Adipocyte (in vitro differentiated cells): ENCODE data around the gene DYRK1B.

Source experiments
- DNase-seq: peaks from one replicate; pipeline ENCODE4 v3.0.0-alpha.2; 2015; ENCODE audit warnings: low read depth
- H3K27me3 ChIP-seq: replicated peaks from 2 replicates; pipeline ENCODE4 v1.7.0; 2013; ENCODE audit warnings: mild to moderate bottlenecking, low read length, moderate library complexity; ENCODE audit not compliant: control insufficient read depth, insufficient read depth
- H3K36me3 ChIP-seq: 2 replicates; pipeline ENCODE4 v1.7.0; 2013; ENCODE audit warnings: low read length, mild to moderate bottlenecking, moderate library complexity; ENCODE audit not compliant: control insufficient read depth, insufficient read depth, severe bottlenecking
- H3K4me1 ChIP-seq: 2 replicates; pipeline ENCODE4 v1.7.0; 2013; ENCODE audit warnings: mild to moderate bottlenecking, low read length, moderate library complexity; ENCODE audit not compliant: control insufficient read depth, insufficient read depth
- H3K4me3 ChIP-seq: 2 replicates; pipeline ENCODE4 v1.7.0; 2013; ENCODE audit warnings: mild to moderate bottlenecking, low read length, moderate library complexity
- H3K9ac ChIP-seq: 2 replicates; pipeline ENCODE4 v1.7.0; 2013; ENCODE audit warnings: mild to moderate bottlenecking, low read length, moderate library complexity
- H3K9me3 ChIP-seq: 2 replicates; pipeline ENCODE4 v1.7.0; 2013; ENCODE audit warnings: mild to moderate bottlenecking, low read length, moderate library complexity; ENCODE audit not compliant: control insufficient read depth

Gene DYRK1B

DNA sequence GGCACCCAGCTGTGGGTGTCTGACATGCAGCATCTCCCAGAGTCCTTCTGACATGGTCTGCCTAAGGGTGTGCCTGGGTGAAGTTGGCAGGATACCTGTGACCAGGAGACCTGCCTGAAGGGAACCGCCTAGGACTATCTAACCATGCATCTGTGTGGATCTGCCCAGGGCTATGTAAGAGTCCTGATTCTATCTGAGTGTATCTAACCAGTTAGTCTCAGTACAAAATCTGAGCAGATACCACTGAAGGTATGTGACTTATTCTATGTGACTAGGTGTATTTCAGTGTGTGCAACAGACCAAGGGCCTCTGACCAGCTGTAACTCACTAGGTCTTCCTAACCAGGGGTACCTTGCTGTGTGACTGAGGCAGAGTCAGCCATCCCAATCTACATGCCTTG lies 40.4 kb upstream of the DYRK1B start:
- peaks cover 8% of the 10 kb centered on the region for H3K27me3 ChIP-seq
- H3K4me3 ChIP-seq: no peak overlapping the region
- DNase-seq: no peak
- H3K9me3 ChIP-seq: no peaks in the 10 kb centered on the region
- no peaks in the 10 kb centered on the region for H3K4me1 ChIP-seq
- H3K36me3 ChIP-seq: no peaks in the 10 kb centered on the region
- H3K9ac ChIP-seq: no peak overlapping the region

DNA sequence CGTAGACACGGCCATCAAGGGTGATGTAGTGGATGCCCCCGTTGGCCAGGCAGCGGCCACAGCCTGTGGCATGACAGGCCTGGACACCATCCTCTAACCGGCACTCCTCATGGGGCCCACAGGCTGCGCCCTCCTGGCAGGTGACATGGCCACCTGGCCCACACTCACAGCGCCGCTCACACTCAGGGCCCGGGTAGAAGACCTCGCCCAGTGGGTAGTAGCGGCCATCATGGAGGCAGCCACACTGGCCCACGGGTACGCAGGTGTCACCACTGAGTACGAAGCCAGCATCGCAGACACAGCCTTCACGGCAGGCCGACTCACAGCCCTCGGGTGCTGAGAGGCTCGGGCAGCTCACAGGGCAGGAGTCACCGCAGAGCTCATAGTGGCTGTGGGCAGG lies 39.4 kb upstream of the DYRK1B start:
- Histone ChIP-seq H3K4me1 (no peaks in the 10 kb centered on the region), H3K9ac (no peak overlapping the region), H3K4me3 (no peak overlapping the region), H3K9me3 (no peaks in the 10 kb centered on the region), H3K27me3 (peaks cover 8% of the 10 kb centered on the region), H3K36me3 (no peaks in the 10 kb centered on the region)
- DNase-seq: no peak

DNA sequence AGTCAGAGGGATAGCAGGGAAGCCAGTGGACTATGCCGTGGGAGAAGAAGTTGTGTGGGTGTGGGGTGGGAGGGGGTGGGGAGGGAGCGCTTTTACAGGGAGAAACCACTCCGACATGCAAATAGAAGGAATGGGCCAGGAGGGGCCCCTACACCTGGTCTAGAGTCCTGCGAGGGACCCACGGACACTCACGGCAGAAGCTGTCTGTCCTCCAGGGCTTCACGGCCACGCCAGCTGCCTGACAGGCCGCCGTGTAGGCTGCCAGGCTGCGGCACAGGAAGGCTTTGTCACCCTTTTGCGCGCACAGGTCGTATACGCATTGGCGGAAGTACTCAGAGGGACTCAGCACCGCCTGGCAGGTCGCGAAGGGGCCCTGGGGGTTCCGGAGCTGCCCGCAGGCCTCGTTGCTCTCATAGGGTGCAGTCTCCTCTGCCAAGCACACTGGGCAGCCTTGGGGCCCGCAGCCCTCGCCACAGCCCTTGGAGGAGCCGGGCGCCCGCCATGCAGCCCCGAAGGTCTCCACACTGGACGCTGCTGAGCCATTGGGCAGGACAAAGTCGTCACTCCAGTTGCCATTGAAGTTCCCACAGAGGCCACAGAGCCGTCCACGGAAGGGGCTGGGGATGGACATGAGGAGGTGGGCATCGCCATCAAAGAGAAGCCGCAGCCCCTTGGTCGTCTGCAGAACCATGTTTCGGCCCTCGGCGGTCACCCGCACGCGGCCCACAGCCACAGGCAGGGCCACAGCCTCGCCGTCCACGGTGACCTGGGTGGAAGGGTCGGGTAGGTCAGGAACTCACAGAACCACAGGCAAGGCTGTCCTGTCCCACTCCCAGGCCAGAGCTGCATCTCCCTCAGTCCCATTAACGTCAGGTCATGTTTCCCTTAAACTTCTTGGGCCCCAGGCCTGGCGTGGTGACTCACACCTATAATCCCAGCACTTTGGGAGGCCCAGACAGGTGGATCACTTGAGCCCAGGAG lies 38.2 kb upstream of the DYRK1B start:
- DNase-seq: no peak
- H3K27me3 ChIP-seq: peaks cover 11% of the 10 kb centered on the region
- no peaks in the 10 kb centered on the region for H3K9me3 ChIP-seq
- no peaks in the 10 kb centered on the region for H3K4me1 ChIP-seq
- no peaks in the 10 kb centered on the region for H3K36me3 ChIP-seq
- no peak overlapping the region for H3K4me3 ChIP-seq
- no peak overlapping the region for H3K9ac ChIP-seq

DNA sequence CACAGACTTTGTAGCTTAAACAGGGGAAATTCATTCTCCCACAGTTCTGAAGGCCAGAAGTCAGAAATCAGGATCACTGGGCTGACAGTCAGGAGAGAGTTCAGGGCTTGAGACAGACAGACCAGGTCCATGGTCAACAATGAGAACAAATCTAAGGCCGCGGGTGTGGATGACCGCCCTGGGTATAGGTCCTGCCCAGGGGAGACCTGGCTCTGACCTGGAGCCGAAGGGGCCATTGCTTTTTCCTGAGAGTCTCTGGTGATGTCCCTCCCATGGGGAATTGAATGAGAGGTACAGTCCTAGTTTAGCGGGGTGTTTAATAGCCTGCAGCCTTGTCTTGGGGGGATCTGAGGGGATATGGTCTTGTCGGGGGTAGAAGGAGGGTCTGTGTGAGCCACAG lies 37.4 kb upstream of the DYRK1B start:
- no peak for DNase-seq
- H3K9ac ChIP-seq: no peak overlapping the region
- H3K4me3 ChIP-seq: no peak overlapping the region
- H3K36me3 ChIP-seq: no peaks in the 10 kb centered on the region
- peaks cover 11% of the 10 kb centered on the region for H3K27me3 ChIP-seq
- H3K9me3 ChIP-seq: no peaks in the 10 kb centered on the region
- H3K4me1 ChIP-seq: no peaks in the 10 kb centered on the region

DNA sequence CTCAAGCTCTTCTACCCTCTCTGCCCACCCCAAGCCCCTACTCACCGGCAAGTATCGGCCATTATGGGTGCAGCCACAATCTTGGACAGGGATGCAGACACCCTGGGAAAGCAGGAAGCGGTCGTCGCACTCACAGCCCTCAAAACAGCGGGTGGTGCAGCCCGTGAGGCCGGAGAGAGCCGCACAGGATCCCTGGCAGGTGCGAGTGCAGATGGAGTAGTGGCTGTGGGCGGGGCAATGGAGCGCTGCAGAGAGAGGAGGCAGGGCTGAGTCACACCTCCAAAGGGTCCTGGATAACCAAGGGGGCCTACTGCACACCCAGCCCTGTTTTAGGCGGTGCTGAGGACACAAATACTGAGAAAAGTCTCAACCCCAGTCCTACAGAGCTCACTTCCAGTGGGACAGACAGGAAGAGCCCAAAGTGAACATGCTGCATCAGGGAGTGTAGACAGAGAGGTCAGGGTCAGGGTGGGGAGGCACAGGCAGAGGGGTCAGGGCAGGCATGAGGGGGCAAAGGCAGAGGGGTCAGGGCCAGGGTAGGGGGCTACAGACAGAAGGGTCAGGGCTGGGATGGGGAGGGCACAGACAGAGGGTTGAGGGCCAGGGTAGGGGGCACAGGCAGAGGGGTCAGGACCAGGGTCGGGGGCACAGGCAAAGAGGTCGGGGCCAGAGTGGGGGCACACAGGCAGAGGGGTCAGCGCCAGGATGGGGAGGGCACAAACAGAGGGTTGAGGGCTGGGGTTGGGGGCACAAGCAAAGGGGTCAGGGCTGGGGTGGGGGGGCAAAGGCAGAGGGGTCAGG lies 36.4 kb upstream of the DYRK1B start:
- Histone ChIP-seq H3K4me3 (no peak overlapping the region), H3K4me1 (no peaks in the 10 kb centered on the region), H3K9ac (no peak overlapping the region), H3K36me3 (no peaks in the 10 kb centered on the region), H3K9me3 (no peaks in the 10 kb centered on the region), H3K27me3 (peaks cover 11% of the 10 kb centered on the region)
- DNase-seq: no peak

DNA sequence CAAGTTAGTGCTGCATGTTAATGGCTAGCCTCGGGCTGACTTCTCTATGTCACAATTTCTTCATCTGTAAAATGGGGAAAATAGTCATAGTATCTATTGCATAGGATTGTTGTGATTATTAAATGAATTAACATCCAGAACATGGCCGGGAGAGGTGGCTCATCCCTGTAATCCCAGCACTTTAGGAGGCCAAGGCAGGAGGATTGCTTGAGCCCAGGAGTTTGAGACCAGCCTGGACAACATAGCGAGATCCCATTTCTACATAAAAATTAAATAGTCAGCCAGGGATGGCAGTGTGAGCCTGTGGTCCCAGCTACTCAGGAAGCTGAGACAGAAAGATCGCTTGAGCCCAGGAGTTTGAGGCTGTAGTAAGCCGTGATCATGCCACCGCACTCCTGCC lies 34.0 kb upstream of the DYRK1B start:
- Histone ChIP-seq H3K36me3 (no peaks in the 10 kb centered on the region), H3K4me1 (no peaks in the 10 kb centered on the region), H3K9me3 (no peaks in the 10 kb centered on the region), H3K27me3 (peaks cover 11% of the 10 kb centered on the region), H3K9ac (no peak overlapping the region), H3K4me3 (no peak overlapping the region)
- no peak for DNase-seq

DNA sequence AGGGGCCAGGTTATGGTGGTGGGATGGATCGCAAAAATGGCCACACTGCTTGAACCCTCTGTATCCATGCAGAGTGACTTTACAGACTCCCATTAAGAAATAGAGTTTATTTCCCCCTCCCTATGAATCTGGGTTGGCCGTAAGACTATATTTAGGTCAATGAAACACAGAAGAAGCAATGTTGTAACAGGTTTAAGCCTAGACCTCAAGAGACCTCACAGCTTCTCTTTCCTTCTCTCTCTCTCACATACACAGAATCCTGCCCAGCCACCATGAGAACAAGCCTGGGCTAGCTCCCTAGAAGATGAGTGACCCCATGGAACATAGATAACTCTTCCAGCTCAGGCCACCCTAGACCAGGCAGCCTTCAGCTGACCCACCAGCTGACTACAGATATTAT lies 33.2 kb upstream of the DYRK1B start:
- Histone ChIP-seq H3K36me3 (no peaks in the 10 kb centered on the region), H3K9me3 (no peaks in the 10 kb centered on the region), H3K27me3 (peaks cover 11% of the 10 kb centered on the region), H3K4me3 (no peak overlapping the region), H3K4me1 (no peaks in the 10 kb centered on the region), H3K9ac (no peak overlapping the region)
- no peak for DNase-seq

DNA sequence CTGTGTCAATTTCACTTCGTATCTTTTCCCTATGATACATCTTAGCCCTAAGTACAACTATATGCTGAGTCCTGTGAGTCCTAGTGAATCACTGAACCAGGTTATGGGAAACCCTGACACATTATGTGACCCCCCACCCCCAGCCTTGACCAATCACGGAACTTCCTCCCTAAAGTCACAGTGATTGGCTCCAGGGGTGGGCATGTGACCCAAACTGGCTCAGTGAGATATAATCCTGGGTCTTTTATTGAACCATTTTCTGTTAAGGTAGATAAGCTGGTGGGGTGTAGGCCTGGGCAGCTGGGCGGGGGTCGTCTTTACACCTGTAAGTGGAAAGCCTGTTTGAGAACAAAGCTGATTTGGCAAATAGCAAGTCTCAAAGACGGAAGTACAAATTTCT lies 32.0 kb upstream of the DYRK1B start:
- no peaks in the 10 kb centered on the region for H3K36me3 ChIP-seq
- no peak overlapping the region for H3K9ac ChIP-seq
- no peak overlapping the region for H3K4me3 ChIP-seq
- H3K9me3 ChIP-seq: no peaks in the 10 kb centered on the region
- H3K4me1 ChIP-seq: no peaks in the 10 kb centered on the region
- DNase-seq: no peak
- peaks cover 11% of the 10 kb centered on the region for H3K27me3 ChIP-seq

DNA sequence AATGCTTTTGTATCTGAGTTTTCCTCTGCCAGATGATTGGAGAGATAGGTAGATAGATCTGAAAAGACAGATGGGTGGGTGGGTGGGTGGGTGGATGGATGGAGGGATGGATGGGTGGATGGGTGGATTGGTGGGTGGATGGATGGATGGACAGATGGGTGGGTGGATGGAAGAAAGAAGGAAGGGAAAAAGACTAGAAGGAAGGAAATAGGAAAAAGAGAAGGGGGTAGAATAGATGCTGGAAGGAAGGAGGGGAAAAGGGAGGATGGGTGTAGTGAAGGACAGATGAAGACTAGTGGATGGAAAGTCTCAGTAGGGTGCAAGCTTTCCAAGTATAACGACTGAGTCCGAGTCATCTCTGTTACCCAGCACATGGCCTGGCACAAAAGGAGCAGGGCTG lies 31.2 kb upstream of the DYRK1B start:
- Histone ChIP-seq H3K27me3 (peaks cover 9% of the 10 kb centered on the region), H3K4me1 (no peaks in the 10 kb centered on the region), H3K9ac (no peak overlapping the region), H3K4me3 (no peak overlapping the region), H3K9me3 (no peaks in the 10 kb centered on the region), H3K36me3 (no peaks in the 10 kb centered on the region)
- no peak for DNase-seq

DNA sequence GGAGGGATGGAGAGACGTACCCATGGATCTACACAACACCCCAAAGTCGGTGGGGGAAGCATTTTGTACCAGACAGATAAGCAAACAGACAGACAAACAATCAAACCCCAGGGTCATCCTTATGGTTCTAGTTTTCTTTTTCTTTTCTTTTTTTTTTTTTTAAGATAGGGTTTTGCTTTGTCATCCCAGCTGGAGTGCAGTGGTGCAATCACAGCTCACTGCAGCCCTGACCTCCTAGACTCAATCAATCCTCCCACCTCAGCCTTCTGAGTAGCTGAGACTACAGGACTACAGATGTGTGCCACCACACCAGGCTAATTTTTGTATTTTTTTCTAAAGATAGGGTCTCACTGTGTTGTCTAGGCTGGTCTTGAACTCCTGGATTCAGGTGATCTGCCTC lies 30.2 kb upstream of the DYRK1B start:
- Histone ChIP-seq H3K9me3 (no peaks in the 10 kb centered on the region), H3K9ac (no peak overlapping the region), H3K27me3 (peaks cover 3% of the 10 kb centered on the region), H3K4me3 (no peak overlapping the region), H3K4me1 (no peaks in the 10 kb centered on the region), H3K36me3 (no peaks in the 10 kb centered on the region)
- no peak for DNase-seq

DNA sequence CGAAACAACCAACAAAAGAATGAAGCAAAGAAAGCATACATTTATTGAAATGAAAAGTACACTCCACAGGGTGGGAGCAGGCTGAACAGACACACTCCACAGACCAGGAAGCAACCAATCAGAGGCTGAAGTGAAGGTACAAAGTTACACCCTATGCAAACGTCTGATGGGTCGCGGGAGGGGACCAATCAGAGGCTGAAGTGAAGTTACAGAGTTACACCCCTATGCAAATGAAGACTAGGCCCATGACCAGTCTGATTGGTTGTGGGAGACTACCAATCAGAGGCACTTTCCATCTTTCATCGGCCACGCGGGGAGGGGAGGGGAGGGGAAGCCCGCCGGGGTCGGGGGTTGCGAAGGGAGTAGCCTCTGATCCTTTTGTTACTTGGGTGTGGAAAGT lies 24.6 kb upstream of the DYRK1B start:
- H3K4me3 ChIP-seq: no peak overlapping the region
- H3K9ac ChIP-seq: no peak overlapping the region
- no peaks in the 10 kb centered on the region for H3K4me1 ChIP-seq
- H3K36me3 ChIP-seq: no peaks in the 10 kb centered on the region
- H3K27me3 ChIP-seq: no peaks in the 10 kb centered on the region
- no peak for DNase-seq
- peaks cover 8% of the 10 kb centered on the region for H3K9me3 ChIP-seq
